Superior temporal gyrus (tissue), 1 donor: ENCODE measurements around the gene DRC7.
"Not testable (repeated sequence)": the region's sequence is repeated elsewhere in the genome, so short reads cannot be mapped to it uniquely, and the experiment has no call there.

Experiments used
- DNase-seq: peaks from one replicate; pipeline ENCODE4 v3.0.0-alpha.2; 2016; ENCODE audit errors: extremely low spot score

Gene DRC7

DNA sequence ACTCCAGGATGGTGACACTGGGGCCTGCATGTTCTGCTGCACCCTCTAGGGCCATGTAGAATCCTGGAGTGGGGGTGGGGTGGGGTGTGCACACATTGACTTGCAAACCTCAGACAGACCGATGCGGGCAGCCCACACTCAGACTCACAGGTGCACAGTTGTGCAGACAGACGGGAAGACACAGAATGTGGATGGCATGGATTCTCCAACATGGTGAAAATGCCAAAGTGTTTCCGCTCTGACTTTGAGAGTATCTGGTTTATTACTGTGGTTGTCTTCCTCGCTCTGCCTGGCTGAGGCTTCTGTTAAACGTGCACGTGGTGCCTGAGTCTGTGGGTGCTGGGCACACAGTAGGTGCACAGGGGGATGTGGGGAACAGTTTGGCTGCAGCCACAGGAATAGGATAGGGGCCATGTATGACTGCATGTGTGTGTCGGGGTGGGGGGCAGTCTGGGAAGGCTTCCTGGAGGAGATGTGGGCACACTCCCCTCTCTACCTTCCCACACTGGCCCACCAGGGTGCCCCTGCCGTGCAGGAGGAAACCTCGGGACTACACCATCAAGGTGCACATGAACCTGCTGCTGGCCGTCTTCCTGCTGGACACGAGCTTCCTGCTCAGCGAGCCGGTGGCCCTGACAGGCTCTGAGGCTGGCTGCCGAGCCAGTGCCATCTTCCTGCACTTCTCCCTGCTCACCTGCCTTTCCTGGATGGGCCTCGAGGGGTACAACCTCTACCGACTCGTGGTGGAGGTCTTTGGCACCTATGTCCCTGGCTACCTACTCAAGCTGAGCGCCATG lies 35.5 kb upstream of the DRC7 start:
- no peak for DNase-seq

DNA sequence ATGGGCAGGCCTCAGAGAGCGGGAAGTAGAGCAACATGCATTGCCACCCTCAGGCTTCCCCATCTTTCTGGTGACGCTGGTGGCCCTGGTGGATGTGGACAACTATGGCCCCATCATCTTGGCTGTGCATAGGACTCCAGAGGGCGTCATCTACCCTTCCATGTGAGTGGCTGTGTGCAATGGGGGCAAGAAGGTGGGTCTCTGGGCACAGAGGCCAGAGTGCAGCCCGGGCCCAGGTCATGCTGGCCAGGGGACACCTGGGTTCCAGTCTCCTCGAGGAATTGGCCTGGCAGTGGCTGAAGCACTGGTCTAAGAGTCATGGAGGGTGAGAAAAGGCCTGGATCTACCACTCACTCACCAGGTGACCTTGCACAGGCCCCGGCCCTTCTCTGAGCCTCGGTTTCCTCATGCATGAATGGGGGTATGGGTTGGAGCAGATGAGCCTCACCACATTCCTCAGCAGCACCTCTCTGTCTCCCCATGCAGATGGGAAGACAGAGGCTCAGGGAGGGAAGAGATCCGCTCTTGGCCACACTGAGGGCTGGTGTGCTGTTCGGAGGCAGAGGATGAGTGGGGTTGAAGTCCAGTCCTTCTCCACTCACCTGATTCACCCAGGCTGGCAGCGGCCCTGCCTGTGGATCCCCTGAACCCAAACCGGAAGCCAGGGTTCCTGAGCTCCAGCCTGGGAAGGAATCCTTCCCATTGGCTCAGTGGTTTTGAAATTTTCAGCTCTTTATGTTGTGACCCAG lies 33.7 kb upstream of the DRC7 start:
- no peak for DNase-seq

DNA sequence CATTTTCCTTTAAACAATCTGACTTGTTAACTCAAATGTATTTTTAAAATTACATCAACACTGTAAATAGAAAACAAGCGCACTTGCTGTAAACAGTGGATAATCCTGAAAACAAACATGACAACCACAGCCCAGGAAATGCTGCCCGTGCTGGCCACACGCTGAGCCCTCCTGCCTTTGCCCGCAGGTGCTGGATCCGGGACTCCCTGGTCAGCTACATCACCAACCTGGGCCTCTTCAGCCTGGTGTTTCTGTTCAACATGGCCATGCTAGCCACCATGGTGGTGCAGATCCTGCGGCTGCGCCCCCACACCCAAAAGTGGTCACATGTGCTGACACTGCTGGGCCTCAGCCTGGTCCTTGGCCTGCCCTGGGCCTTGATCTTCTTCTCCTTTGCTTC lies 33.1 kb upstream of the DRC7 start:
- DNase-seq: no peak

DNA sequence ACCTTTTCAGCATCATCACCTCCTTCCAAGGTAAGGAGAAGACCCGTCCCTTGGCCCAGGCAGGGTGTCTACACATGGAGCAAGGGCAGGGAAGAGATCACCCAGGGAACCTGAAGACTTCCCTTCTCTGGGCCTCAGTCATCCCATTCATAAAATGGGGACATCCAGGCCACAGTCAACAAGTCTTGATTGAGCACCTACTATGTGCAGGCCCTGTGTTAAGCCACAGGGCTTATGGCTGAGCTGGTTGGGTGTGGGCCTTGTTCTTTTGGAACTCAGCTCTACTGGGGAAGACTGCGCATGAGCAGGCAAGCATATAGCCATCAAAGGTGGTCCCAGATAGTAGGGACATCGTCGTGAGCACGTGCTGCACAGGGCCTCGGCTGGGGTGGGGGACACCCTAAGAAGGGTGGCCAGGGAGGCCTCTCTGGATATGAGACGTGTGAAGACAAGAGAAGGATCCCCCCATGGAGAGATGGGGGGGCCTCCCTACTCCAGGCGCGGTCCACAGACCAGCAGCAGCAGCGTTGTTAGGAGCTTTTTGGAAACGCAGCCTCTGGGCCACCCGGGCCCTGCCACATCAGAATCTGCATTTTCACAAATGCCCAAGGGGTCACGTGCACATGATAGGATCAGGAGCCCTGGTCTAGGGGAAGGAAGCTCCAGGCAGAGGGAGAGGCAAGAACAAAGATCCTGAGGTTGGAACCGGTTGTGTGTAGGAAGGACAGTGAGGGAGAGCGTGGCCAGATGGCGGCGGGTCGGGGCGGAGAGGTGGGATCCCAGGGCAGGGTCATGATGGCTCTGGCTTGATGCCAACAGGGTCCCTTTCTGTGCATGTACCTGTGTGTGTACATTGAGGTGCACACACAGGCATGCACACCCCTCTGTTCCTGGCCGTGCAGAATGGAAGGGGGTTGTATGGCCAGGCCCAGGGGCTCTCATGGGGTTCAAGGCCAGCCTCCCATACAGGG lies 32.4 kb upstream of the DRC7 start:
- DNase-seq: no peak

DNA sequence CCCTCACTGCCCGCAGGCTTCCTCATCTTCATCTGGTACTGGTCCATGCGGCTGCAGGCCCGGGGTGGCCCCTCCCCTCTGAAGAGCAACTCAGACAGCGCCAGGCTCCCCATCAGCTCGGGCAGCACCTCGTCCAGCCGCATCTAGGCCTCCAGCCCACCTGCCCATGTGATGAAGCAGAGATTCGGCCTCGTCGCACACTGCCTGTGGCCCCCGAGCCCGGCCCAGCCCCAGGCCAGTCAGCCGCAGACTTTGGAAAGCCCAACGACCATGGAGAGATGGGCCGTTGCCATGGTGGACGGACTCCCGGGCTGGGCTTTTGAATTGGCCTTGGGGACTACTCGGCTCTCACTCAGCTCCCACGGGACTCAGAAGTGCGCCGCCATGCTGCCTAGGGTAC lies 31.2 kb upstream of the DRC7 start:
- DNase-seq: no peak

DNA sequence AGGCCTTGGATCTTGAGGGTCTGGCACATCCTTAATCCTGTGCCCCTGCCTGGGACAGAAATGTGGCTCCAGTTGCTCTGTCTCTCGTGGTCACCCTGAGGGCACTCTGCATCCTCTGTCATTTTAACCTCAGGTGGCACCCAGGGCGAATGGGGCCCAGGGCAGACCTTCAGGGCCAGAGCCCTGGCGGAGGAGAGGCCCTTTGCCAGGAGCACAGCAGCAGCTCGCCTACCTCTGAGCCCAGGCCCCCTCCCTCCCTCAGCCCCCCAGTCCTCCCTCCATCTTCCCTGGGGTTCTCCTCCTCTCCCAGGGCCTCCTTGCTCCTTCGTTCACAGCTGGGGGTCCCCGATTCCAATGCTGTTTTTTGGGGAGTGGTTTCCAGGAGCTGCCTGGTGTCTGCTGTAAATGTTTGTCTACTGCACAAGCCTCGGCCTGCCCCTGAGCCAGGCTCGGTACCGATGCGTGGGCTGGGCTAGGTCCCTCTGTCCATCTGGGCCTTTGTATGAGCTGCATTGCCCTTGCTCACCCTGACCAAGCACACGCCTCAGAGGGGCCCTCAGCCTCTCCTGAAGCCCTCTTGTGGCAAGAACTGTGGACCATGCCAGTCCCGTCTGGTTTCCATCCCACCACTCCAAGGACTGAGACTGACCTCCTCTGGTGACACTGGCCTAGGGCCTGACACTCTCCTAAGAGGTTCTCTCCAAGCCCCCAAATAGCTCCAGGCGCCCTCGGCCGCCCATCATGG lies 30.5 kb upstream of the DRC7 start:
- DNase-seq: no peak

DNA sequence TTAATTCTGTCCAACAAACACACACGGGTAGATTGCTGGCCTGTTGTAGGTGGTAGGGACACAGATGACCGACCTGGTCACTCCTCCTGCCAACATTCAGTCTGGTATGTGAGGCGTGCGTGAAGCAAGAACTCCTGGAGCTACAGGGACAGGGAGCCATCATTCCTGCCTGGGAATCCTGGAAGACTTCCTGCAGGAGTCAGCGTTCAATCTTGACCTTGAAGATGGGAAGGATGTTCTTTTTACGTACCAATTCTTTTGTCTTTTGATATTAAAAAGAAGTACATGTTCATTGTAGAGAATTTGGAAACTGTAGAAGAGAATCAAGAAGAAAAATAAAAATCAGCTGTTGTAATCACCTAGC lies 30.0 kb upstream of the DRC7 start:
- DNase-seq: no peak

DNA sequence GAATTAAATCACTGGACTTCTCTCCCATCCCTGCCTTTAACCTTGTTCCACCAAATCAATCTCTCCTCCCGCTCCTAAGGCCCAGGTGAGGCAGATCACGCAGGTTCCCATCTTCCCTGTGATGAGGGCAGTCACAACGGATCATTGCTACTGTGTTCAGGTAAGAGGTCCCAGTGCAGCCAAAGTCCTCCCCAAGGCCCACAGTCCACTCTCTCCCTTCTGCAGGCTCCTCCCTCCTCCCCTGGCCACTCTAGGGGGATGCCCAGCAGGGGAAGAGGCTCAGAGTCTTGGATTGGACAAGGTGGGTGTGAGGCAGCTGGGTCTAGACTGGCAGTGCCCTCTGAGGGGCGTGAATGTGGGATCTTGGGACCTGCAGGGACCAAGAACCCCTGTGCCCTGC lies 29.1 kb upstream of the DRC7 start:
- no peak for DNase-seq

DNA sequence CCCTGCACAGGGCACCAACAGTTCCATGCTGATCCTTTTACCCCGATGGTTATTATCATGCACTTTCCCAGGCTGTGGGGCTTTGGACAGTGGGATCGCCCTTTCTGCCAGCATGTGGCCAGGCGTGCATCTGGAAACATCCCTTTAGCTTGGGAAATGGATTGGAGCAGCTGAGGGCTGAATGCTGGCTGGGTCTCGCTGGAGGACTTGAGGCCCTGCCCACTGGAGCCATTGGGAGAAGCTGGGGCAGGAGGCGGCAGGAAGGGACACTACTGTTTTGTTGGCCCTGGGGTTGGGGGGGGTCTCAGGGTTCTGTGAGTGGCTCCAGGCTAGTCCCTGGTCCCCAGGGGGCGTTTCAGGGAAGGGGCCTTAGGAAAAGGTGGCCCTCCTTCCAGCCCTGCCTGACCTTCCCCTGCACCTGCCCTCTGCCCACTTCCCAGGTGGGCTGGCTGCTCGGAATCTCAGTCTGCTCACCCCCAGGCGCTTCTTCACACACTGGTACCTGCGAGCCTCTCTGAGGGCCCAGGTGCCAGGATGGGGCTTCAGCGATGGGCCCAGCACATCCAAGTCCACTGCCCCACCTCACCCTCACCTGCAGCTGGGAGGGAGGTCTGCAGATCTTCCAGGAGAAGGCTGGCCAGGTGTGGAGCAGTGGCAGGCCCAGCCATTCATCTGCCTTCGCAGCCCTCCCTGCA lies 28.1 kb upstream of the DRC7 start:
- no peak for DNase-seq

DNA sequence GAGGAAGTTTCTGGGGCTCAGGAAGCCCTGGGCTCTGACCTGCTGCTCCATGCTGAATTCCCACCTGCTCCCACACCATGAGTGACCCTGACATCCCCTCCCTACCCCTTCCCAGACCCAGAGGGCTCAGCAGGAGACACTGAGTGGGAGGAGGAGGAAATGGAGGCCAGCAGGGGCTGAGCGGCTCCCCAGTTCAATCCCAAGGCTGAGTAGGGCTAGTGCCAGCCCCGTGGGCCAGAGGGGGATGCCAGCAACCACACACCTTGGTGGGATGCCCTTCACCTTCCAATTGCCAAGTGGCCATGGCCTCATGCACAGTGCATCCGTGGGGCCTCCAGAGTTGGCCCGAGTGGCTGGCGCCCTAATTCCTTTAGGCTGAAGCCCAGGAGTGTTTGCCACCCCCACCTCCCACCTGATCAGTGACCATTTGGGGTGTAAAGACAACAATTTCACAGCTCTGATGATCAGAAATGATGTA lies 27.5 kb upstream of the DRC7 start:
- DNase-seq: no peak

DNA sequence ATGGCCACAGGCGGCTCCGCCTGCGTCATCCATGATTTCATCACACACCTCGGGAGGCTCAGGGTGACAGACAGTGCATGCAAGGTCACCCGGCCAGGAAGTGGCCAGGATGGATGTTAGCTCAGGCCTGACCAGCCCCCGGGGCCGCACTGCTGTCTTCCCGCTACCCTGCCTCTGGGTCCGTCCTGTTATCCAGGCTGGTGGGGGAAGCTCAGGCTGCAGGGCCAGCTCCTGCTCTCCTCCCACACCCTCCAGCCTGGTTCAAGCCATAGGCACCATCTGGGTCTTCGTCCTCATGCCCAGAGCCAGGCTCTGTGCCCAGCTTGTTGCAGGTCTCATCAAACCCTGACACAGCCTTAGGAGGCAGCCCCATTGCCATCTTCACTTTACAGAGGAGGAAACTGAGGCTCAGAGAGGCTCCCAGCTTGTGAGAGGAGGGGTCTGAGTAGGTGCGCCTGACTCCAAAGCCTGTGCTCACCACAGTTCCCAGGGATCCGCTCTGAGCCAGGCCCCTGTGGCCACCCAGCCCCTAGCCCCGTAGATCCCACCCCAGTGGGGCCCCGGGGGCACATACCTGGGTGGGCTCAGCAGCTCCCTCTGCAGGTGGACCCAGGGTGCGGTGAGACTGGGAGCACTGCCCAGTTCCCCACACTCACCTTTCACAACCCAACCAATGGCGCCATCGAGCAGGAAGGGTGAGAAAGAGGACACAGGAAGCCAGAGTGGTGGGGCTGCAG lies 26.9 kb upstream of the DRC7 start:
- DNase-seq: no peak

DNA sequence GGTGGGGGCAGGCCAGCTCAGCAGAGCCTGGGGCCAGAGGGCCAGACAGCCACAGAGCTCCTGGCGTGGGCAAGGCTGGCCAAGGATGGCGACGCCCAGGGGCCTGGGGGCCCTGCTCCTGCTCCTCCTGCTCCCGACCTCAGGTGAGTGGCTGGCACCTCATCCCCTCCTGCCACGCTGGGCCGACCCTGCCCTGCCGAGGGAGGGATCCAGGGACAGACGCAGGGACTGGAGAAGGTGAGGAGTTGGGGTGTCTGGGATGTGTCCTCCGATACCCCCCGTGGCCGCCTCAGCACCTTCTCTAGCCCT lies 26.4 kb upstream of the DRC7 start, which contains the start of gene ADGRG3:
TSS of gene ADGRG3 (plus strand) at position 44 of the 309 bp plus-strand sequence. CDS start at position 86, 42 bp downstream.
- DNase-seq: no peak

DNA sequence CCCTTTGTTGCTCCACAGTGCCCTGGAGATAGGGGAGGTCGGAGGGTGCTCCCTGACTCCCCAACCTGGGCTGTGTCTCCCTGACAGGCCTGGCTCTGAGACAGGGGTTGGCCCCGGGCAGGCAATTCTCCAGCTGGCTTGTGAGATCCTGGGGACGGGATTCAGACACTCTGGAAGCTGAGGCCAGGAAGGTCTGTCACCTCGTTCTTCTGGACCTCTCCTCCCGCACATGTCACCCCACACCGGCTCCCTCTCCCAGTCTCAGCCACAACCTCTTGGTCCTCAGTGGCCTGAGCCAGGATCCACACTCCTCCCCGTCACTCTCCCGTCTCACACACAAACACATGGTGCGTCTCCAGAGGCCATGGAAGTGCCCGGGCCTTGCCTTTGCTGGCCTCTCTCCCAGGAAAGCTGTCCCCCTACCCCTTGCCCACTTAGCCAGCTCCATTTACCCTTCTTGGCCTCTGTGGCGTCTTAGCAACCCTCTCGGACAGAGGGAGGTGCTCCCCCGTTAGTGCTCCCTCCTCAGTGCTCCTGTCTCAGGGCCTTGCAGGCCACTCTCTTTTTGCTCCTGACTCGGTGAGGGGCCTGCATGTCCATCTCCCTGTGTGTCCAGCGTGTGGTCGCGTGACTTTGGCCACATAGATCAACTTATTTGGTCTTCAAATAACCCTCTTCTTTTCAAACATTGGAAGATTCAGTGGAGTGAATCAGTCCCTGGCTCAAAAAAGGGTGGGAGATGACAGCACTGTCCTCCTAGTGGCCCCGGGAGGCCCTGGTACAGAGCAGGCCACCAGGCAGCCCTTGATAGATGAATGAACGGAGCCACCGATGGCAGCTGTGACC lies 25.8 kb upstream of the DRC7 start:
- DNase-seq: no peak

DNA sequence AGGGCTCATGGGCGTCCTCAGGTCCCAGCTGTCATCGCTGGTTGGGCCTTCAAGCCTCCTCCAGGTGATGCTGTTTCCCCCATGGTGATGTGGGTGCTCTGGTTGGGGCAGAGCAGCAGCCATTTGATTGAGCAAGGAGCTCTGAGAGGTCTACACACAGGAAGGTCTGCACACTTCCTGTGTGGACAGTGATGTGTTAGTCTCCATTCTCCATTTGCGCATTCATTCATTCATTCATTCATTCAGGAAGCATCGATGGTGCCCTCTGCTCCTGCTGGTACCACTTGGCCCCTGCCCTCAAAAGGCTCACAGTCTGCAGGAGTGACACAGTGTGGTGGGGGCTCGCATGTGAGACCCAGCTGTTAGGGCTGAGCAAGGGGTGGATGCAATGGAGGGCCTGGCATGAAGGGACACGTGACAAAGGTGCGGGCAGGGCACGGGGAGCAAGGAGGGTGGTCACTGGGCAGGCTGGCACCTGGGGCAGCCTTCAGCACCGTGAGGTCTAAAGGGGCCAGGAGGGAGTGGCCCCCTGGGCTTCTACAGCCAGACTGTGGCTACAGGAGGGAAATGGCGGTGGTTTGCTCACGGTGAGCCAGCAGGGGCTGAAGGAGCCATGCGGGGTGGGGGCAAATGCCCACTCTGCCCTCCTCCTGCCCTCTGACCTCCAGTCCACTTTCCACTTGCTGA lies 25.0 kb upstream of the DRC7 start:
- DNase-seq: no peak

DNA sequence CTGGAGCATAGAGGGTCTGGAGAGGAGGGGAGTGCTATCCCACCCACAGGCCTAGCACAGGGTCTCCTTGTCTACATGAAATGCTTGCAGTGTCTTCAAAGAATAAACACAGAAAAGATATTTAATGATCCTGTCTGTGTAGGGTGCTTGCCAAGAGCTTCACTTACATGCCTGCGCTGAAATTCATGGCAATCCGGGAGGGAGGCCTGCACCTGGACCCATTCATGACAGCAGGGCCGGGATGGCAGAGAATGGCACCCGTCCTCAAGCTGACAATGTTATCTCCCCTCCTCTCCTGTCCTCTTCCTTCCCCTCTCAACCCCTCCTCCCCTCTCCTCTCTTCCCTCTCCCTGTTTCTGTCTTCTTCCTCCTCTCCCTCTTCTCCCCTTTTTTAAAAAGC lies 24.4 kb upstream of the DRC7 start:
- DNase-seq: no peak

DNA sequence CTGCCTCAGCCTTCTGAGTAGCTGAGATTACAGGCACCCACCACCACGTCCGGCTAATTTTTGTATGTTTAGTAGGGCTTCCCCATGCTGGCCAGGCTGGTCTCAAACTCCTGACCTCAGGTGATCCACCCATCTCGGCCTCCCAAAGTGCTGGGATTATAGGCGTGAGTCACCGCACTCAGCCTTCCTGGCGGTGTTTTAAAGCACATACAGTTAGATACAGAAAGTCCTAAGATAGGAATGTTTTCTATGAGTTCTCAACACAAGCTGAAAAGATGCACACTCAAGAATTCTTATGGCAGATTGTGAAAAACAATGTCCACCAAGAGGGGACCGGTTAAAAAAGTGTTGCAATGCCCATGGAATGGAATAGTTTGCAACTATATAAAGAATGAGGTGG lies 23.2 kb upstream of the DRC7 start:
- DNase-seq: not testable (repeated sequence)

DNA sequence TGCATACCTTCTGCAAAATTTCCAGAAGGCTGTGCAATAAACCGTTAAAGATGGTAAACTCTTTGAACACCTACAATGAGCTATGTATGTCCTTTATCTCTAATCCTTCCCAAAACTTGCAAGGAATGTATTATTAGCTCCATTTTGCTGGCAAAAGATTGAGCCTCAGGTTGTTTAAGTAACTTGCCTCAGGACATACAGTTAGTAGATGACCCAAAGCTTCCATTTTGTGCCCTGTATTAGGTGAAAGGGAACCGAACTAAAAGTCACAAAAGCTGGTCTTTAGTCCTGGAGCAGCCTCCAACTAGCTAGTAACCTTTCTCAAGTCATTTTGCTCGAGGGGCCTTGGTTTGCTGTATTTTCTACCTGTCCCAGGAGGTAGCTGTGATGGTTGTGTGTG lies 22.2 kb upstream of the DRC7 start:
- DNase-seq: no peak

DNA sequence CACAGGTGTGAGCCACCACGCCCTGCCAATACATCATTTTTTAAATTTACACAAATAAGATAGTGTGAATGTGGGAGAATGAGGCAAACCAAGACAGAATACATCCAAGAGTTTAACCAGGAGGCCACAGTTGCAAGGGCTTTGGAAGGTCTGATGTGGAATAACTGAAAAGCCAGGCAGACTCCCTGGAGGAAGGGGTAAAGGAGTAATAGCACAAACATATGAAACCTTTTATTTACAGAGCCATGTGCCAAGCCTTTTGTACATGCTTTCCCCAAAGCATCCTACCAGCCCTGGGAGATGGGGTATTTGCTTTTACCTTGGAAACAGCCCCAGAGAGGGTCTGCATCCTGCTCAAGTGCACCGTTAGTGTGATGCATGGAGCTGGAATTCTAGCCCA lies 21.8 kb upstream of the DRC7 start:
- no peak for DNase-seq
